A549 (cell line): ENCODE results near the gene TMEM240.

ENCODE experiments used
- CTCF ChIP-seq: fragments of >200 bp; sonication (Bioruptor Twin); formaldehyde crosslinking; IDR thresholded peaks from 3 replicates; pipeline ENCODE4 v1.5.1; 2016
- PBX3 ChIP-seq: IDR thresholded peaks from 2 replicates; pipeline ENCODE4 v1.6.1; 2012
- PHF8 ChIP-seq: fragments of 200-600 bp; sonication (generic); IDR thresholded peaks from 2 replicates; pipeline ENCODE4 v1.6.1; 2016; ENCODE audit warnings: low read depth, mild to moderate bottlenecking, antibody characterized with exemption, moderate library complexity, borderline replicate concordance
- TF ChIP-seq, protein P1 (sequence below): fragments of 450-650 bp; IDR thresholded peaks from 2 replicates; pipeline ENCODE4 v1.6.1; 2014; ENCODE audit warnings: antibody characterized with exemption

GRCh38 chr1:1558591-1558990 is 18.2 kb upstream of the TMEM240 start:
- TF ChIP-seq PBX3 (no peak), CTCF (no peak), PHF8 (no peak)
- TF ChIP-seq, protein P1, sequence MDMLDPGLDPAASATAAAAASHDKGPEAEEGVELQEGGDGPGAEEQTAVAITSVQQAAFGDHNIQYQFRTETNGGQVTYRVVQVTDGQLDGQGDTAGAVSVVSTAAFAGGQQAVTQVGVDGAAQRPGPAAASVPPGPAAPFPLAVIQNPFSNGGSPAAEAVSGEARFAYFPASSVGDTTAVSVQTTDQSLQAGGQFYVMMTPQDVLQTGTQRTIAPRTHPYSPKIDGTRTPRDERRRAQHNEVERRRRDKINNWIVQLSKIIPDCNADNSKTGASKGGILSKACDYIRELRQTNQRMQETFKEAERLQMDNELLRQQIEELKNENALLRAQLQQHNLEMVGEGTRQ: no peak
